Peyer's patch (tissue), 4 donors: ENCODE results near the gene ZCCHC12. TPM values are rescaled to one million over a fixed set of nuclear protein-coding genes. Genes with fewer than 3 reads are reported as not detected.
"Not testable (repeated sequence)": the region's sequence is repeated elsewhere in the genome, so short reads cannot be mapped to it uniquely, and the experiment has no call there.

Experiments
- DNase-seq, 3 donors: peaks; one replicate each; pipeline ENCODE4 v3.0.0-alpha.2; 2017 to 2019
- H3K27ac ChIP-seq, 4 donors: fragments of 200-600 bp; sonication (generic); one replicate each; pipeline ENCODE4 v1.5.1; 2016 to 2019
- H3K27me3 ChIP-seq, 2 donors: fragments of 200-600 bp; sonication (generic); one replicate each; pipeline ENCODE4 v1.5.1; 2019
- H3K36me3 ChIP-seq, 3 donors: fragments of 200-600 bp; sonication (generic); one replicate each; pipeline ENCODE4 v1.5.1; 2016 to 2019
- H3K4me1 ChIP-seq, 4 donors: fragments of 200-600 bp; sonication (generic); one replicate each; pipeline ENCODE4 v1.5.1; 2016 to 2019
- H3K4me3 ChIP-seq, 4 donors: fragments of 200-600 bp; sonication (generic); 1 replicate in 3 of 4; 2 replicates in 1 of 4; pipeline ENCODE4 v1.5.1; 2016 to 2019; ENCODE audit warnings: mild to moderate bottlenecking in 1 of 4
- H3K9me3 ChIP-seq, 4 donors: fragments of 200-600 bp; sonication (generic); one replicate each; pipeline ENCODE4 v1.5.1; 2016 to 2019; ENCODE audit warnings: mild to moderate bottlenecking in 1 of 4
- CTCF ChIP-seq, 6 experiments: fragments of 450-650 bp in 4 of 6; fragments of 200-600 bp in 2 of 6; sonication (generic) in 1 of 6; IDR thresholded peaks; one replicate each; pipeline ENCODE4 v1.5.1; 2017 to 2019; ENCODE audit warnings: antibody characterized with exemption in 6 of 6, mild to moderate bottlenecking in 3 of 6, moderate library complexity in 1 of 6
- POLR2A ChIP-seq, 2 donors: fragments of 450-650 bp; IDR thresholded peaks; one replicate each; pipeline ENCODE4 v1.5.1; 2017; ENCODE audit warnings: antibody characterized with exemption in 2 of 2, mild to moderate bottlenecking in 2 of 2, moderate library complexity in 2 of 2
- total RNA-seq, 4 donors: library from RNA; depleted of rRNA; stranded (reverse); fragments of >200 nt; gene quantifications; one replicate each; pipeline ENCODE4 v1.1.0, GENCODE V29; 2016

The ZCCHC12 gene
- total RNA-seq, 4 donors from 2014 or later, result not detected

- H3K36me3 ChIP-seq, result no peaks in the 10 kb centered on the region
- H3K4me3 ChIP-seq, result no peak overlapping the region
- TF ChIP-seq CTCF (IDR thresholded peaks at IDR 0.05) (no peak), POLR2A (IDR thresholded peaks at IDR 0.05) (no peak)
- H3K27ac ChIP-seq, result no peak overlapping the region
- no peaks in the 10 kb centered on the region for H3K27me3 ChIP-seq
- H3K4me1 ChIP-seq, result no peaks in the 10 kb centered on the region
- no peak for DNase-seq
- H3K9me3 ChIP-seq, result no peaks in the 10 kb centered on the region
These were observed 20.8 kb upstream of the ZCCHC12 start for GRCh38 chrX:118802857-118803256.

- no peak overlapping the region for H3K27ac ChIP-seq
- H3K4me3 ChIP-seq, result no peak overlapping the region
- H3K4me1 ChIP-seq, result no peaks in the 10 kb centered on the region
- TF ChIP-seq CTCF (IDR thresholded peaks at IDR 0.05), result peak in 5 of 6 experiments; percentile 32 to 75 (median 68)
- no peak for TF ChIP-seq POLR2A (IDR thresholded peaks at IDR 0.05)
- no peaks in the 10 kb centered on the region for H3K36me3 ChIP-seq
- no peaks in the 10 kb centered on the region for H3K9me3 ChIP-seq
- peak in 1 of 3 donors; percentile 68 for DNase-seq
- no peaks in the 10 kb centered on the region for H3K27me3 ChIP-seq
These were observed 16.2 kb upstream of the ZCCHC12 start for GRCh38 chrX:118807151-118808017.

GRCh38 chrX:118817257-118817656 is 6.4 kb upstream of the ZCCHC12 start:
- H3K4me3 ChIP-seq, H3K36me3 ChIP-seq, H3K9me3 ChIP-seq, H3K4me1 ChIP-seq, DNase-seq, H3K27ac ChIP-seq, H3K27me3 ChIP-seq: not testable (repeated sequence)

- DNase-seq, result no peak
- no peaks in the 10 kb centered on the region for H3K4me1 ChIP-seq
- peak overlapping the region in 3 of 4 donors; percentile 30 to 34 (median 32) for H3K4me3 ChIP-seq
- no peaks in the 10 kb centered on the region for H3K27me3 ChIP-seq
- H3K27ac ChIP-seq, result no peak overlapping the region
- TF ChIP-seq POLR2A (IDR thresholded peaks at IDR 0.05), result no peak
- TF ChIP-seq CTCF (IDR thresholded peaks at IDR 0.05), result no peak
- H3K36me3 ChIP-seq, result no peaks in the 10 kb centered on the region
- H3K9me3 ChIP-seq, result no peaks in the 10 kb centered on the region
These were observed 628 bp downstream of the ZCCHC12 start for GRCh38 chrX:118824173-118824730.

GRCh38 chrX:118825227-118825626 is 1.6 kb downstream of the ZCCHC12 start:
- no peaks in the 10 kb centered on the region for H3K36me3 ChIP-seq
- no peak overlapping the region for H3K27ac ChIP-seq
- TF ChIP-seq POLR2A (IDR thresholded peaks at IDR 0.05) (no peak), CTCF (IDR thresholded peaks at IDR 0.05) (no peak)
- H3K4me3 ChIP-seq, result no peak overlapping the region
- no peak for DNase-seq
- no peaks in the 10 kb centered on the region for H3K9me3 ChIP-seq
- no peaks in the 10 kb centered on the region for H3K4me1 ChIP-seq
- no peaks in the 10 kb centered on the region for H3K27me3 ChIP-seq

- H3K4me1 ChIP-seq, result no peaks in the 10 kb centered on the region
- no peaks in the 10 kb centered on the region for H3K27me3 ChIP-seq
- H3K27ac ChIP-seq, result no peak overlapping the region
- H3K9me3 ChIP-seq, result no peaks in the 10 kb centered on the region
- DNase-seq, result peak; percentile 66 to 84 (median 80)
- peak overlapping the region; percentile 13 to 55 (median 43) for H3K4me3 ChIP-seq
- TF ChIP-seq POLR2A (IDR thresholded peaks at IDR 0.05), result no peak
- peak; percentile 23 to 71 (median 64) for TF ChIP-seq CTCF (IDR thresholded peaks at IDR 0.05)
- no peaks in the 10 kb centered on the region for H3K36me3 ChIP-seq
These were observed 15.8 kb downstream of the ZCCHC12 start for GRCh38 chrX:118839334-118839958.
